Head of caudate nucleus (tissue), 42 donors: ENCODE data around the gene GRID2.
"Not testable (repeated sequence)": the region's sequence is repeated elsewhere in the genome, so short reads cannot be mapped to it uniquely, and the experiment has no call there.

ENCODE experiments used
- DNase-seq, 42 donors: peaks; one replicate each; pipeline versions ENCODE4 v3.0.0 to v3.0.0-alpha.2; 2020 to 2021; ENCODE audit warnings: mixed read lengths in 7 of 42
- intact Hi-C: fragments of 100-400 bp; cut with DNase I; formaldehyde crosslinking; loops from one replicate; pipeline ENCODE4 v1.15.0; 2022

Gene GRID2

DNA sequence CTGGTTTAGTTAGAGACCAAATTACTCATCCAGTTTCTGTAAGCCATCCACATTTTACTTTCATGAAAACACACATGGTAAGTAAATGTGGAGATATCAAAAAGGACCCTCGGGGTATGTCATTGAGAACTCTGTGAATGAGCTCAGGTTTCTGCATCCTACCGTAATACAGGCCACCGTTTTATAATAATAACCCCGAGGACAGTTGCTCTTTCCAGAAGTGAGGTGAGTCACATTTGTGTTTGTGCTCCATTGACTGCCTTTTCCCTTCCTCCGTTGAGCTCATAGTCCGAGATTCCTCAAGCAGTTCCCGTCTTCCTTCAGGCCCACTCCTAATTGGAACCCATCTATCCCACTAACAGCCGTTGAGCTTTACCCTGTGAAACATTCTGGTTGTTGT, 95.3 kb downstream of the GRID2 start:
- no peak for DNase-seq

DNA sequence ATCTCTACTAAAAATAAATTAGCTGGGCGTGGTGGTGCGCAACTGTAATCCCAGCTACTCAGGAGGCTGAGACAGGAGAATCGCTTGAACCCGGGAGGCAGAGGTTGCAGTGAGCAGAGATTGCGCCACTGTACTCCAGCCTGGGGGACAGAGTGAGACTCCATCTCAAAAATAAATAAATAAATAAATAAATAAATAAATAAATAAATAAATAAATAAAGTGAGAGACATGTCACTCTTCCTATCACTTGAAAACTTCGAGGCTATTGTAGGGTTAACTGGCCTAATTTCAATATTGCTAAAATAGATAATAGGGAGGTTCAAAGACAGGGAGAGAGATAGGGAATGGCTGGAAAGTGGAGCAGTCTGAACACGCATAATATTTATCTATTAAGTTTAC, 99.8 kb downstream of the GRID2 start:
- intact Hi-C loops, DNase-seq: not testable (repeated sequence)

More for the DNA sequence above, 95.3 kb downstream of the GRID2 start:
- intact Hi-C loops, result no loop called here

DNA sequence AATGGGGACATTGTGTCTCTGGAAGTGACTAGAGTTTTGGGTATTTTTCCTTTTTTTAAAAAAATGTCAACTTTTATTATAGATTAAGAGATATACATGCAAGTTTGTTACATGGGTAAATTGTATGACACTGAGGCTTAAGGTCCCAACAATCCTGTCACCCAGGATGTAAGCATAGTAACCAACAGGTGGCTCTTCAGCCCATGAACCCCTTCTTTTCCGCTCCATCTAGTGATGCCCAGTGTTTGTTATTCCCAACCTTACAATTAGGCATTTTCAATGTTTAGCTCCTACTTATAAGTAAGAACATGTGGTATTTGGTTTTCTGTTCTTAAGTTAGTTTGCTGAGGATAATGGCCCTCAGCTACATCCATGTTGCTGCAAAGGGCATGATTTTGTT, 102.7 kb downstream of the GRID2 start:
- intact Hi-C loops, result no loop called here
- DNase-seq, result peak in 1 of 42 donors; percentile 4

DNA sequence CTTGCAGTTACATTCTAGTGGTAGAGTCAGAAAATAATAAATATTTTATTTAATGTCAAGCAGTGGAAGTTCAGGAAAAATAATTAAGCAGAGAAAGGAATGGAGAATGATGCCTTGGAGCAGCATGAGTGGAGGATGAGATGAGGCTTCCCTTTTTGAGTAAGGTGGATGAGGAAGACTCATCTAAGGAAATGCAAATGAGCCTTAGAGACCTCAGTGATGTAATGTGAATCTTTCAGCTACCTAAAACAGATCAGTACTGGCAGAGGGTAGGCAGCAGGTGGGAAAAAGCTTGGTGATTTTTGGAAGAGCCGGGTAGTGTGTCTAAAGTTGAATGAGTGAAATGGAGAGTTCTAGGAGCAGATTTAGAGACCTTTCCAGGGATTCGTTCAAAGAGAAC, 118.2 kb downstream of the GRID2 start:
- intact Hi-C loops, result no loop called here
- DNase-seq, result no peak

DNA sequence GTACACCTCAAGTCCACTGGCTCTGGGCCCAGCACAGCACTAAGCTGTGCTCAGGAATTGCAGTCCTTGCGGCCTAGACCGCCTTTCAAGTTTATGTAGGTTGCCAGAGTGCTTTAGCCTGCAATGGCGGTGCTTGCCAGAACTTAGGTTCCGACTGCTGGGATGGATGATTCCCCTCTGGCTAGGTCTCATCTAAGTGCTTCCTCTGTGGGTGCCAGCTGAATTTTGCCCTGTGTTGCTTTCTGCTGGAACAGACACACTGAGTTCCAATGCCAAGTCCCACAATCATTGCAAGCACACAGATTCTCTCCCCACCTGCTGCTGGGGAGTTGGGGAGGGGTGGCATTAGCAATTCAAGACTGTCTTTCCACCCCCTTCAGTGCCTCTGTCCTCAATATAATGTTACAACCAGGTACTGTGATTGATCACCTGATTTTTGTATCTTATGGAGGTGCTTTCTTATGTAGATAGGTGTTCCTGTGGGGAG, 129.5 kb downstream of the GRID2 start:
- peak in 1 of 42 donors; percentile 7 for DNase-seq
- intact Hi-C loops, result no loop called here

DNA sequence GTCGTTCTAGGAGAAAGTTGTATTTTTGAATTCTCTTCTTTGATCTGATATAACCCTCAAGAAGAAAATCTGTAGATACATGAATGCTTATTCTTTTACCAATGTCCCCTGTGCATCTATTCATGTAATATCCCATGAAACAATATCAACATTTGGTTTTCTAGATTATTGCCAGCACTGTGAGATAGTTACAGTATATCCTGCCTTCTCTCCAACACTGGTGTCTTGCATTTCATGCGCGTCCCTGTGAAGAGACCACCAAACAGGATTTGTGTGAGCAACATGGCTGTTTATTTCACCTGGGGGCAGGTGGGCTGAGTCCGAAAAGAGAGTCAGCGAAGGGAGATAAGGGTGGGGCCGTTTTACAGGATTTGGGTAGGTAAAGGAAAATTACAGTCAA, 135.0 kb downstream of the GRID2 start:
- DNase-seq, intact Hi-C loops: not testable (repeated sequence)

DNA sequence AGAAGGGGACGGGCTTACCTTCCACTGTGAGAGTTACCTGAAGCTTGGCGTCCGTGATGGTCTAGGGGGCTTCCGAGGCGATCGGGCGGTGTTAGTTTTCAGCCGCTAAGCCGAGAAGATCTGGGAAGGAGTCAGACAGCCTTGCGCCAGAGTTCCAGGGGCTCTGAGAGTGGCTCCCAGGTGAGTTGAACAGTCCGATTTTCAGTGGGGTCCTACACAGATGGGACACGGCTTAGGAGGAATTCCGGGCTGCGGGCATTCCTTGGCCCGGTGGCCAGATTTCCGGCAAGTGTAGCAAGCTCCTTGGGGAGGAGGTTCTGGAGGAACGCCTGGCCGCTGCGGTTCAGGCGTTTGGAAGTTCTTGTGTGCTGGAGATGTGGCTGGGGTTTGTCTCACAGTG, 138.4 kb downstream of the GRID2 start:
- intact Hi-C loops, DNase-seq: not testable (repeated sequence)

DNA sequence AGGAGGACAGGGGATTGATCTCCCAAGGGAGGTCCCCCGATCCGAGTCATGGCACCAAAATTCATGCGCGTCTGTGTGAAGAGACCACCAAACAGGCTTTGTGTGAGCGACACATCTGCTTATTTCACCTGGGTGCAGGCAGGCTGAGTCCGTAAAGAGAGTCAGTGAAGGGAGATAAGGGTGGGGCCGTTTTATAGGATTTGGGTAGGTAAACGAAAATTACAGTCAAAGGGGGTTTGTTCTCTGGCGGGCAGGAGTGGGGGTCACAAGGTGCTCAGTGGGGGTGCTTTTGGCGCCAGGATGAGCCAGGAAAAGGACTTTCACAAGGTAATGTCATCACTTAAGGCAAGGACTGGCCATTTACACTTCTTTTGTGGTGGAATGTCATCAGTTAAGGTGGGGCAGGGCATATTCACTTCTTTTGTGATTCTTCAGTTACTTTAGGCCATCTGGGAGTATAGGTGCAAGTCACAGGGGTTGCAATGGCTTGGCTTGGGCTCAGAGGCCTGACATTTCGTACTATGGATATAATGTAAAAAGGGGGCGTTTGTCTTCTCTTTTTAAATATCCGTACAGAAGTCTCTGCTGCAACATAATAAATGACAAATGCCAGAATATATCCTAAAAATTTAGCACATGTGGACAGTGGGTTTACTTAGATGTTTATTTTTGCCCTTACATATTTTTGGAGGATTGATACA, 140.5 kb downstream of the GRID2 start:
- intact Hi-C loops, DNase-seq: not testable (repeated sequence)

DNA sequence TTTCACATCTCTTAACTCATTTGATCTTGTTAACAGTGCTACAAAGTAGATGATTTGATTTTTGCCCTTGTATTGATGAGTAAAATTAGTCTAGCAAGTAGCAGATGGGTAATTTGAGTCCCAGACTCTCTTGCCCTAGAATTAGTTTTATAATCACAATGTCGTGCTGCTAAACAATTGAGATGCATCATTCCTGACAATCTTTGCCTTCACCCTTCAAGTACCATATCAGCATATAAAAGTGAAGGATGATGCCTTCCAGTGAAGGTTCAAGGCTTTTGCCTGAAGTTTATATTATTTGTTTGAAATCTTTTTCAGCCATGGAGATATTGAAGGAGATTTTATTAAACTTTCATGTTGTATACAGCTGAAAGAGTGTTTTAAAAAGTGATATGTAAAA, 141.4 kb downstream of the GRID2 start:
- DNase-seq, result no peak
- intact Hi-C loops, result no loop called here

DNA sequence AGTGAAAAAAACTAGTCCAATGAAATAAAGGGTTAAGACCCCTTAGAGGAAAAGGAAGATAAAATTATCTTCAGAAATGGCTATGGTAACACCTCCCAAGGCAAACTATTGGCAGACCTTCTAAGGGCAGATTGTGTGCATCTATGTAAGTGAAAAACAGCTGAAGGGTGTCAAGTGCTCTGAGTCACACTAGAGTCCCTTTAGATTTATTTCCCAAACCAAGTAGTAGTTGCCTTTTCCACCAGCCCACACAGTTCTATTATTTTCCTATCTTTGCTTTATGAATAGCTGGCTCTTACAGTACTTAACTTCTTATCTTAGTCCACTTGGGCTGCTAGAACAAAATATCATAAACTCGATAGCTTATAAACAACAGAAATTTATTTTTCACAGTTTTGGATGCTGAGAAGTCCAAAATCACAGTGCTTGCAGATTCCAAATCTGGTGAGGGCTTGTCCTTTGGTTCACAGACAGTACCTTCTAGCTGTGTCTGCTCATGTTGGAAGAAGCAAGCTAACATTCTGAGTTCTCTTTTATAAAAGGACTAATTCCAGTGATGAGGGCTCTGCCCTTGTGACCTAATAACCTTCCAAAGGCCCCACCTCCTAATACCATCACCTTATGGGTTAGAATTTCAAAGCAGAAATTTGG, 143.6 kb downstream of the GRID2 start:
- no peak for DNase-seq
- intact Hi-C loops, result no loop called here

DNA sequence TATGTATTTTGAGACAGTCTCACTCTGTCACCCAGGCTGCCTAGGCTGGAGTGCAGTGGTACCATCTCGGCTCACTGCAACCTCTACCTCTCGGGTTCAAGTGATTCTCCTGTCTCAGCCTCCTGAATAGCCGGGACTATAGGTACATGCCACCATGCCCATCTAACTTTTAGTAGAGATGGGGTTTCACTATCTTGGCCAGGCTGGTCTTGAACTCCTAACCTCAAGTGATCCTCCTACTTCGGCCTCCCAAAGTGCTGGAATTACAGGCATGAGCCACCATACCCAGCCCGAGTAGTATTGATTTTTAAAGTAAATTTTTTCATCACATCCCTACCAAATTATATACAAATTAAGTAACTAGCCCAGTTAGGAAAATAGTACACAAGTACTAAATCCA, 144.4 kb downstream of the GRID2 start:
- DNase-seq, intact Hi-C loops: not testable (repeated sequence)

DNA sequence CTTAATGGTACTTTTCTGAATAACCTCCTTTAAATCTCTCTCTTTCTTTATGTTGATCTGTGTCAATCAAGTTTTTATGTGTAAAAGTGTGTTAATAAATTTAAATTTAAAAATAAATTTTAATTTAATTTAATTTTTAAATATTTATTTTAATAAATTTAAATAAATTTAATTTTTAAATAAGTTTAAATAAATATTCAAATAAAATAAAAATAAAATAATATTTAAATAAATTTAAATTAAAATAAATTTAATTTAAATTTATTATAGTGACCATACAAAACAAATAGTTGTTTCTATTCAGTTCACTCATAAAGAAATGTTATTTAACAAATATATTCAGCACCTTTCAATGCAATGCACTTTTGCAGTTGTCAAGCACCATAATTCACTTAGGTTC, 146.9 kb downstream of the GRID2 start:
- intact Hi-C loops, result no loop called here
- DNase-seq, result no peak

DNA sequence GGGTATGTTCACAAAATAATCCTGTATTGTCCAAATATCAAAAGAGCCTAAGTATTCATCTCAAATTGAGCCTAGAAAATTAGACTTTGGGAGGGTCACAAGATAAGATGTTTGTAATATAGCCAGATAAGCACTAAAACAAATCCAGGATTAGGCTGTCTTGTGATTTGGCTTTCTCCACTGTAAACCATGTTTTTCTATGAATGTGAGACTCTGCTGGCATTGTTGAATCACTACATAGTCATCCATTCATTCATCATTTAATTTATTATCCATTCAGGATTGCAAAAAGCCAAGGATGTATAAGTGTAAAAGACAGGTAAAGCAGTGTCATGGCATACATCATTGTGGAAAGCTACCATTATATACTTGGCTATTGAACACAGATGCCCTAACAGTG, 148.0 kb downstream of the GRID2 start:
- intact Hi-C loops, result no loop called here
- no peak for DNase-seq

DNA sequence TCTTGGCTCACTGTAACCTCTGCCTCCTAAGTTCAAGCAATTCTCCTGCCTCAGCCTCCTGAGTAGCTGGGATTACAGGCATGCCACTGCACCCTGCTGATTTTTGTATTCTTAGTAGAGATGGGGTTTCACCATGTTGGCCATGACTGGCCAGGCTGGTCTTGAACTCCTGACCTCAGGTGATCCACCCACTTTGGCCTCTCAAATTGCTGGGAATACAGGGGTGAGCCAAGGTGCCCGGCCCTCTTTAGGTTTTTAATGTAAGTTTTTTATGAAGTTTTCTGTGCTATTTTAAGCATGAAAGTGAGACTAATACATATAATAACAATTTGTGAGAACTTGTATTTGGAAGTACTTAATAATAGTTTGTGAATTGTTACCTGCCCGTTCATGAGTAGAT, 148.6 kb downstream of the GRID2 start:
- DNase-seq, intact Hi-C loops: not testable (repeated sequence)

DNA sequence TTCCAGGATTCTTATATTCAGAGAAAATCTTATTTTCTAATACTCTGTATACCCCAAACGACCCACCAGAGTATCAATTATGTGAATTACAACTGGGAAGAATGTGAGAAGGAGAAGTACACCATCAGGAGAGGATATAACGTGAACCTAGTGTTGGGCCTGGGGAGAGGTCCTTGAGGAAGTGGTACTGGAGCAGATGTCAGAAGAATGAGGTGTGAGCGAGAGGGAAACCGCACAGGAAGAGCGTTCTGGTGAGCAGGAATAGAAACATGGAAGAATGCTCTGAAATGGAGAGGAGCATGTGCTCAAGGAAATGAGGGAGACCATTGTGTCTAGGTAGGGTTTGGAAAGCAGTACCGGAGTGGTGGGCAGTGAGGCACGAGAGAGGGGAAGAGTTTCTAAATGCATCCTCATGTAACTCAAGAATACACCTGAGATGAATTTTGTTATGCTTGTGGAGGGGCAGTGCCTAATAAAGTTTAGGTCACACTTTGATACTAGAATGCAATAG, 151.6 kb downstream of the GRID2 start:
- DNase-seq, result no peak
- intact Hi-C loops, result no loop called here

DNA sequence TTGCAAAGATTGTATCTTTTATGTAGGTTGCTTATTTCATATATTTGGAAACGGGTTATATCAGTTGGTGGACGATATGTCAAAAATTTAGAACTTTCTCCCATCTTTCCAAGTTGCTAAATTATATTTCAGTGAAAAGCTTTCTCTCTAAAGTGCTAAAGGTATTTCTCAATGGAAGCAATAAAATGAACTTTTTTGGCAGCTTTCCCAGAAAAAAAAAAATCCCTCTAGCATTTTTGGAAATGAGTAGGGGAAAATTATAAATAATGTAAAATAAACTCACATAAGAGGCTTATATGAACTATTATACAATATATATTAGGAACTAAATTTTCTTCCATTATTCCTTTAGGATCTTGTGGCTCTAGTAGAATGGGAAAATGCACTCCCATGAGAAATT, 152.2 kb downstream of the GRID2 start:
- intact Hi-C loops, result no loop called here
- DNase-seq, result no peak

DNA sequence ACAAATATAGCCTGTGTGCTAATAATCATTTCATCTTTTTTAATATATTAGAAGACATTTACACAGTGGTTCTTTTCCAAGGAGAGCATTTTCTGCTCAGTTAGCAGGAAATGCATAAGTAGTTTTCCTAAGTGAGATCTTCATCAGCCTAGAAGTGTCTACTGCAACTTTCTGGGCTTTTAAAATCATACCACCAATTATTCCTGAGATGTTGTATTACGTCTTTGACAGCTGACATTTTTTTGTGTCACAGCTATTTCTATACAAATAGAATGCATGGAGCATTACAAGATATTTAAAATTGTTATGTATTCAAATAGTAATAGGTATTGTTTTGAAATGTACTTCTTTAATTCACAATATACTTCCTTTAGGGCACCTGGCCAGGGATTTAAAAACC, 158.0 kb downstream of the GRID2 start:
- no peak for DNase-seq
- intact Hi-C loops, result no loop called here

DNA sequence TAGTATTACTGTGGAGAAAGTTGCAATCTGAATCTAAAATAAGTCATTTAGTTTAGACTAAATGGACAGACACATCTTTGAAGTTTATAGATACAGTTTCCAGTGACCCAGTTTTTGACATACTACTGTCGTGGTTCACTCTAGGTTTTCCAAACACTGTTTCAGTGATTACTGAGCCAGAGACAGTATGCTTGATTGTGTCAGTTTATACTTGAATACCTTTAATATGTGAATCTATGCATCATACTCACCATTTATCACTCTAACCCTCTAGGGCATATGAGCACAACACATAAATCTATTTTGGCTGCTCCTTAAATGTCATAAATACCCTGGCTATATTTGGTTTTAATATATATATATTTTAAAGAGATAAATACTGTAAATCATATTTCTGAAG, 173.5 kb downstream of the GRID2 start:
- DNase-seq, result no peak
- intact Hi-C loops, result no loop called here

DNA sequence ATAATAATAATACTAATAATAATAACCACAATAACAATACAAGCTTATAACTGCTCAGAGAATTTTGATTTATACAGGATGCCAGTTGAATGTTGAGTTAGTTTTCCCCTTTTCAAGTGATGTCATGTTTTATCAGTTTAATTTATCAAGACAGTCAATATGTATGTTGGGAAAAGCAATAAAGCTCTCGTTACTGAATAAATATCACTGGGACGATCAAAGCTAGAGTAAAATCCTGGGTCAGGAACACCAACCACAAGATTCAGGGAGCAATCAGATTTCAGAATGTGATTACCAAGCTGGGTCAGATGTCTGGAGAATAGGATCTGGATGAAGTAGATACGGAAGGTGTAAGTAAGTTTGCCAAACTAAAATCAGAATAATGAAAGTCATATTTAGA, 179.6 kb downstream of the GRID2 start:
- intact Hi-C loops, result no loop called here
- no peak for DNase-seq

DNA sequence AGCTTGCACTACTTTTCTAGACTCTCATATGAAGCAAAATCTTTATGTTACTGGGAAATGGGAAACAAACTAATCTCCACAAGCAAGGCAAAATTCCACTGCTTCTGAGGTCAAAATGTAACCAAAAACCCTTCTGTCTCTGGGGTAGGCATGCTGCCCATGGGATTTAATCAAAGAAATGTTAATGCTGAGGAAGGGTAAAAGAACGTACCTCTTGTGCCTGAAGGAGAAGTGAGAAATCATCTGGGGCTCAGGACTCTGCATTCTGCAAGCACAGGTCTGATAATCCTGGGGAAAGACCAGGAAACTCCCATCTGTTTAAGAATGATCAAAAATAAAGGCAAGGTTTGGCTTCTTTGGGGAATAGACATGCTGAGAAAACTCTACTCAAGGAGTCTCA, 184.7 kb downstream of the GRID2 start:
- no peak for DNase-seq
- intact Hi-C loops, result no loop called here

DNA sequence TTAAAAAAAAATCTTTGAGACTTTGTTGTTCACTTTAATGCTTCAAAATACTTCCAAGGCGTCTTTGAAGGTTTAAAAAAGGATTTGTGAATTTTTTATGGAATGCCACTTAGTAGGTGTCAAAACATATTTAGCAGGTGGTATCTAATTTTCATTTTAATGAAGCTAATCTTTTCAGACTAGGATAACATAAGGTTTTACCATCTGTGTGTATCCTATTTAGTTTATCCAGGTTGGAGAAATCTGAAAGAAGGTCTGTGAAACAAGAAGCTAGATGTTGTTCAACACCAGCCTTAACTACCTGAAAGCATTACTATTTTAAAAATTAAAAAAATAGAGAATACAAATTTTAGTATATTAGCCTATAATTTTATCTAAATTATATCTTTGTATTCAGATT, 193.4 kb downstream of the GRID2 start:
- intact Hi-C loops, result no loop called here
- no peak for DNase-seq
